Gastroesophageal sphincter (tissue), 4 donors: ENCODE results near the gene BCAS3. TPM values are rescaled to one million over a fixed set of nuclear protein-coding genes. Genes with fewer than 3 reads are reported as not detected.

Experiments used
- ATAC-seq: fragments of 150-250 bp; one replicate; pipeline ENCODE4 v1.9.1; 2016; ENCODE audit warnings: mild to moderate bottlenecking, moderate library complexity
- H3K27ac ChIP-seq, 4 donors: fragments of 200-600 bp; sonication (generic) in 3 of 4; 1 replicate in 3 of 4; 2 replicates in 1 of 4; pipeline ENCODE4 v1.5.1; 2016 to 2019
- H3K27me3 ChIP-seq: fragments of 200-600 bp; sonication (generic); one replicate; pipeline ENCODE4 v1.5.1; 2019
- H3K36me3 ChIP-seq, 2 donors: fragments of 200-600 bp; sonication (generic); one replicate each; pipeline ENCODE4 v1.5.1; 2019; ENCODE audit warnings: control low read depth in 1 of 2
- H3K4me1 ChIP-seq, 3 donors: fragments of 200-600 bp; sonication (generic); 1 replicate in 2 of 3; 2 replicates in 1 of 3; pipeline ENCODE4 v1.5.1; 2016 to 2019; ENCODE audit warnings: control low read depth in 2 of 3
- H3K4me3 ChIP-seq, 2 donors: fragments of 200-600 bp; sonication (generic); one replicate each; pipeline ENCODE4 v1.5.1; 2019; ENCODE audit warnings: mild to moderate bottlenecking in 1 of 2, moderate library complexity in 1 of 2
- H3K9me3 ChIP-seq, 3 donors: fragments of 200-600 bp; sonication (generic); one replicate each; pipeline ENCODE4 v1.5.1; 2017 to 2019; ENCODE audit warnings: control low read depth in 2 of 3
- CTCF ChIP-seq, 4 experiments: fragments of 200-600 bp in 2 of 4; fragments of 450-650 bp in 2 of 4; sonication (generic) in 1 of 4; IDR thresholded peaks; one replicate each; pipeline ENCODE4 v1.5.1; 2017 to 2019; ENCODE audit warnings: antibody characterized with exemption in 4 of 4, mild to moderate bottlenecking in 2 of 4, moderate library complexity in 2 of 4
- EP300 ChIP-seq: sonication (generic); formaldehyde crosslinking; IDR thresholded peaks from one replicate; pipeline ENCODE4 v1.6.1; 2017; ENCODE audit warnings: antibody characterized with exemption, mild to moderate bottlenecking
- POLR2A ChIP-seq, 2 donors: fragments of 450-650 bp; IDR thresholded peaks; one replicate each; pipeline ENCODE4 v1.6.1; 2017; ENCODE audit warnings: antibody characterized with exemption in 2 of 2, mild to moderate bottlenecking in 2 of 2, moderate library complexity in 1 of 2
- POLR2AphosphoS5 ChIP-seq: sonication (generic); formaldehyde crosslinking; IDR thresholded peaks from one replicate; pipeline ENCODE4 v1.6.1; 2017; ENCODE audit warnings: antibody characterized with exemption
- WGBS, 2 donors: methylation state at CpG; one replicate each; pipeline ENCODE4 v1.1.5; 2018; ENCODE audit warnings: low coverage in 1 of 2; 5-methylcytosine and 5-hydroxymethylcytosine counted together
- total RNA-seq, 4 donors: library from RNA; depleted of rRNA; stranded (reverse); fragments of >200 nt; gene quantifications; one replicate each; pipeline ENCODE4 v1.1.0, GENCODE V29; 2016

Gene BCAS3
- total RNA-seq, 4 donors from 2014 or later, result 18.8 to 37.0 (median 34.5) TPM

GRCh38 chr17:61075988-61076387, 398.3 kb downstream of the BCAS3 start:
- H3K36me3 ChIP-seq, result peaks cover 0 to 12% of the 10 kb centered on the region in 2 donors
- TF ChIP-seq POLR2A (IDR thresholded peaks at IDR 0.05) (no peak), CTCF (IDR thresholded peaks at IDR 0.05) (no peak), EP300 (no peak), POLR2AphosphoS5 (no peak)
- ATAC-seq, result no peak
- H3K4me1 ChIP-seq, result no peaks in the 10 kb centered on the region
- H3K9me3 ChIP-seq, result no peaks in the 10 kb centered on the region
- 80 to 91% methylated on average over 1 of the region's 1 CpG for WGBS, 2 donors
- H3K4me3 ChIP-seq, result no peak overlapping the region
- no peaks in the 10 kb centered on the region for H3K27me3 ChIP-seq
- H3K27ac ChIP-seq, result no peak overlapping the region

- Histone ChIP-seq H3K27me3 (no peaks in the 10 kb centered on the region), H3K36me3 (peaks cover 0 to 12% of the 10 kb centered on the region in 2 donors), H3K4me1 (no peaks in the 10 kb centered on the region), H3K27ac (no peak overlapping the region), H3K9me3 (no peaks in the 10 kb centered on the region), H3K4me3 (no peak overlapping the region)
- ATAC-seq, result no peak
- TF ChIP-seq CTCF (IDR thresholded peaks at IDR 0.05) (no peak), EP300 (no peak), POLR2A (IDR thresholded peaks at IDR 0.05) (no peak), POLR2AphosphoS5 (no peak)
- WGBS, 2 donors, result 51 to 55% methylated on average over 3 of the region's 3 CpGs
Measured at GRCh38 chr17:61076621-61077031, 399.0 kb downstream of the BCAS3 start.

- TF ChIP-seq POLR2AphosphoS5 (no peak), POLR2A (IDR thresholded peaks at IDR 0.05) (no peak), EP300 (no peak), CTCF (IDR thresholded peaks at IDR 0.05) (no peak)
- WGBS, 2 donors, result 62 to 74% methylated on average over 2 to 3 of the region's 3 CpGs
- H3K4me3 ChIP-seq, result no peak overlapping the region
- no peak overlapping the region for H3K27ac ChIP-seq
- no peak for ATAC-seq
- no peaks in the 10 kb centered on the region for H3K27me3 ChIP-seq
- H3K9me3 ChIP-seq, result no peaks in the 10 kb centered on the region
- peaks cover 0 to 12% of the 10 kb centered on the region in 2 donors for H3K36me3 ChIP-seq
- no peaks in the 10 kb centered on the region for H3K4me1 ChIP-seq
Measured at GRCh38 chr17:61081959-61082358, 404.3 kb downstream of the BCAS3 start.

- no peaks in the 10 kb centered on the region for H3K27me3 ChIP-seq
- WGBS, 2 donors, result 92 to 93% methylated on average over 5 of the region's 5 CpGs
- peaks cover 0 to 7% of the 10 kb centered on the region in 2 donors for H3K36me3 ChIP-seq
- no peak for ATAC-seq
- H3K9me3 ChIP-seq, result no peaks in the 10 kb centered on the region
- TF ChIP-seq EP300 (no peak), CTCF (IDR thresholded peaks at IDR 0.05) (no peak), POLR2A (IDR thresholded peaks at IDR 0.05) (no peak), POLR2AphosphoS5 (no peak)
- H3K4me3 ChIP-seq, result no peak overlapping the region
- no peak overlapping the region for H3K27ac ChIP-seq
- no peaks in the 10 kb centered on the region for H3K4me1 ChIP-seq
Measured at GRCh38 chr17:61084260-61084659, 406.6 kb downstream of the BCAS3 start.

GRCh38 chr17:61087024-61087423, 409.4 kb downstream of the BCAS3 start:
- H3K4me1 ChIP-seq, result no peaks in the 10 kb centered on the region
- no peaks in the 10 kb centered on the region for H3K36me3 ChIP-seq
- H3K27ac ChIP-seq, result no peak overlapping the region
- ATAC-seq, result no peak
- H3K9me3 ChIP-seq, result peaks cover 0 to 2% (median 0%) of the 10 kb centered on the region in 3 donors
- H3K27me3 ChIP-seq, result no peaks in the 10 kb centered on the region
- no peak overlapping the region for H3K4me3 ChIP-seq
- 87 to 98% methylated on average over 4 of the region's 4 CpGs for WGBS, 2 donors
- TF ChIP-seq CTCF (IDR thresholded peaks at IDR 0.05) (no peak), EP300 (no peak), POLR2A (IDR thresholded peaks at IDR 0.05) (no peak), POLR2AphosphoS5 (no peak)
